ENCODE measurements around the gene CALHM1.

CALHM1 gene

DNA sequence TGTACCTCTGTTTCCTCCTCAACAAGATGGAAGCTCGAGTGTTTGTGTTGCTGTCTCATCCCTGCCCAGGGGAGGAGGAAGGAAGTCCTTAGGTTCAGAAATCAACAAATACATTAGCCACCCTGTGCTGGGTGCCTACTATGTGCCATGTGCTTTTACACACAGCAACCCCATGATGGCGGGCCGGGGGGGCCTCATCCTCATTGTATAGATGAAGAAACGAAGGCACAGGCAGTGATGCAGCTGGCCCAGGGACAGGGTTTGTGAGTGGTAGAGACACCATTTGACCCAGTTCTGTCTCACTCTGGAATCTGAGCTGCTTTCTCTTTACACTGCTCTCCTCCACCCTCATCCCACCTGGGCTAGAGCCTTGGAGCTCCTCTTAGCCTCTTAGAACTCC is 4.7 kb downstream of the CALHM1 start:
- DNase-seq, result no peak

DNA sequence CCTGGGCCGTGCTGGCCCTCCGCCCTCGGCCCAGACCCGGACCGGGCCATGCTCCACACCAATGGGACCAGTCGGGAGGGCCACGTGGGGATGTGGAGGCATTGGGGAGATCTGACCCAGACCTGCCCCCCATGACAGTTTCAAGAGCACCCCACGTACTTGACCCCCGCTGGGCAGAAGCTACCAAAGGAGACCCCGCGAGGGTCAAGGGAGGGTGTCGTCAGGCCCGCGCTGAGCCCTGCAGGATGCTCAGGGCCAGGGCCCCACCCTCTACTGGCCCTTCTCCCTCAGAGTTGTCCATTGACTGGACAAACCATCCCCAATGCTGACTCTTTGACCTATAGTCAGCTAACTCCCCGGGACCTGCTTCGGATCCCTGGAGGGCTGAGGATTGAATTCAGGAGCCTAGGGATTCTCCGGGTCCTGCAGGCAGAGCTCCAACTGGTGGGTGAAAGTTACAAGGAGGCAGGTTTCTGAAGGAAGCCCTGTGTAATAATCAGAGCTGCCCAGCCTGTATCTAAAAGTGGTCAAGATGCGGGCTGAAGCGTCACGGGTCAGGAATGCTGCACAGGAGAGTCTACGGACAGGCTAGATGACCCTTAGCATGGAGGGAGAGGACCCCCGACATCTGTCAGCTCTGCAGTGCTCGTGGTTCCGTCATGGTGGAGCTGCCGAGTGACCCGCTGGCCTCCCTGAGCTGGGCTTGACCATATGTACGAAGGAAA is 6.0 kb downstream of the CALHM1 start:
- no peak for DNase-seq

GRCh38 chr10:103451831-103452505 is 6.7 kb downstream of the CALHM1 start, which contains the start of gene CALHM2:
CALHM2 (minus strand) TSS chr10:103452370; CDS start chr10:103449941, 2,429 bp downstream.
- peak in 4 of 5 donors; percentile 34 to 57 (median 40) for DNase-seq

DNA sequence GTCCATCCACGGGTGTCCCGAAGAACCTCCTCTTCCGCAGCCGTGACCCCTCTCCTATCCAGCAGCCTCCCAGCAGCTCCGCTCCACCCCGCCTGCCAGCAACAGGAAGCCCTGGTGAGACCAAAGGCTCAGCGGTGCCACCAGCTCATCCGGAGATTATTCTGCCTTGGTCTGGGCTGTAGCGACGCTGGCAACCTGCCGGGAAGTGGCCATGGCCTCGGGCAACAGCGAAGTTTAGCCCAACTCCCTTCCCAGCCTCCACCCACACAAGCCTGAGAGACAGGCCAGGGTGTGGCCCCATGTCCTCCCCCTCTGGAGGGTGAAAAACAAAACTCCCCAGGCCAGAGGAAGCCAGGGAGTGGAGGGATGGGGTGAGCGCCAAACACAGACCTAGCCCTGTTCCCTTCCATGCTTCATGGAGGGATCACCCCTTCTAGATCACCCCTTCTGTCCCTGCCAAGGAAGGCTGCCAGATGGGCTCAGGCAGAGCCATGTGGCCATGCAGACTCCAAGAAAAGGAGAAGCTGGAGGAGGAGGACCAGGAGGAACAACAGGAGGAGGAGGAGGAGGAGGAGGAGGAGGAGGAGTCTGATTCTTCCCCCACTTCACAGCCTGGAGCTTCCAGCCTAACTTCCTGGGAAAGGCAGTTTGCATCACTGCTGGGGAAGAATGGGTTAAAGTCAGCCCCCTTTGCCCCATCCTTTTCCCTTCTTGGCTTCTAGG is 7.4 kb downstream of the CALHM1 start:
- peak; percentile 27 to 68 (median 33) for DNase-seq

GRCh38 chr10:103450201-103450695 is 8.5 kb downstream of the CALHM1 start:
- no peak for DNase-seq

GRCh38 chr10:103449208-103450144 is 9.2 kb downstream of the CALHM1 start:
- DNase-seq, result no peak

- DNase-seq, result no peak
Observed at GRCh38 chr10:103448746-103449145, 10.0 kb downstream of the CALHM1 start.

DNA sequence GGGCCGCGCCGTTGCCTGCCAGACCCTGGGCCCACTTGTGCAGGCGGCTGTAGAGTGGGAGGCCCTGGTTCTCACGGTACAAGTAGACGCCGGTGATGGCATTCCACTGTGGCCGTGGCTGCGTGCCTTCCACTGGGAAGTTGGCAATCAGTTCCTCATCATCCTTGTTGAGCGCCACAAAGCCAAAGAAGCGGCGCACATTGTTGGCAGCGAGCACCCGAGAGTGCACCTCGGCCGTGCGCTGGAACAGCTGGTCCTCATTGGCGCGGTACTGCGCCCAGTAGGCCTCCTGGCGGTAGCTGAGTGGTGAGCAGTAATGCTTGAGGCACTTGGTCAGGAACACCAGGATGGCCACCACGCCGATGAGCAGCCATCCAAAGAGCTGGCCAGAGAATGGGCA is 11.5 kb downstream of the CALHM1 start:
- DNase-seq, result no peak

DNA sequence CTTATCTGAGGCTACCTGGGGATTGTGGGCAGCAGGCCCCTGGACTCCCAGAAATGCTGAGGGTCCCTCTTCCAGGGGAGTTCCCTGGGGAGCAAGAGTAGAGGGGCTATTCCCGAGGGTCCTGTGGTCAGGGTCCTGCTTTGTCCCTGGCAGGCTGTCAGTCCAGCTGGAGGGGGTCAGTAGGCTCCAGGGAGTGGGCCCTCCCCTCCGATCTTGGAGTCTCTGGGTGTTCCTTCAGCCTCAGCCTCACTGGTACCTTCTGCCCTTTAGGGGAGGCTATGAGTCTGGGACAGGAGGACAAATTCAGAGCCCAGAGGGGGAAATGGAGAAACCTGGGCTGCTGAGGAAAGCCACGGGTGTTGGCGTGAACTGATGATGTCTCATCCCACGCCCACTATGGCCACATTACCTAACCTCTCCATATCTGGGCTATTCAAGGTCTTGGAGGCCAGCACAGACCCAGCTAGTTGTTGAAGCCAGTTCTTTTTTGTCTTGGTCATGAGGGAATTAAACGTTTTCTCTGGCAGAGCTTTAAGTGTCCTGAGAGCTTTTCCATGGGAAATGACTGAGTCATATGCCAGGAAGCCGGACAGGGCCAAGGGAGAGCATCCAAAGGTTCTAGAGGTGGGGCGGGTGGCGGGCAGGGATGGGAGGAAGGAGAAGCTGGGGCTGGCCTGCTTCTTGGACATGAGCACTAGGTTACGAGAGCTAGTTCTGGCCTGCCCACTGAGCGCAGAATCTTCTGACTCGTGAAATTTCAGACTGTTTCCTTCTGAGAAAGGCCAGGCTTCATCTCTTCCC is 12.7 kb downstream of the CALHM1 start:
- DNase-seq, result no peak

DNA sequence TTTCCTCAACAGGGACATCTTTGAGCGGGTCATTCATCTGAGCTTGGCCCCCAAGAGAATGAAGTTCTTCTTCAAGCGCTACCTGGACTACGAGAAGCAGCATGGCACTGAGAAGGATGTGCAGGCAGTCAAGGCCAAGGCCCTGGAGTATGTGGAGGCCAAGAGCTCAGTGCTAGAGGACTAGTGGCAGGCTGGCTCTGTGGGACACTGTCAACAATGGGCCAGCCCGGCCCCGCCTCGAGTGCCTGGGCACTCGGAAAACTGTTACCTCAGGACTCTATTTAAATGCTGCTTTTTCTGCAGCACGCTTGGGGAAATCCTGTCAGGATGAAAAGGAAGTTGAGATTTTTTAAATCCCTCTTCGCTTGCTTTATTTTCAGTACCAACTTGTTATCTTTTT is 13.3 kb downstream of the CALHM1 start:
- no peak for DNase-seq

DNA sequence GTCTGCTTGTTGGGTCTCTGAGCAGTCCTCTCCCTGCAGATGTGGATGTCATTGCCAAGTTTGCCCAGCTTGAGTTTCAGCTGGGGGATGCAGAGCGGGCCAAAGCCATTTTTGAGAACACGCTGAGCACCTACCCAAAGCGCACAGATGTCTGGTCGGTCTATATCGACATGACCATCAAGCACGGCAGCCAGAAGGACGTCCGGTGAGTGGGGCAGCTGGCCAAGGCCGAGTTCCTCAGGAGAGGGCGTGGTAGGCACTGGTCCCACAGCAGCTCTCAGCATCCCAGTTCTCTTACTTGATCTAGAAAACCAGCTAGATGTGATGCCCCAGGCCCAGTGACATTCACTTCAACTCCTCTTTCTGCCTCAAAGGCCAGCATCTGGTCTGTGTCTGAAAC is 14.2 kb downstream of the CALHM1 start:
- no peak for DNase-seq

- DNase-seq, result no peak
Observed at GRCh38 chr10:103443475-103444185, 15.1 kb downstream of the CALHM1 start.

- DNase-seq, result no peak
Observed at GRCh38 chr10:103442031-103442461, 16.7 kb downstream of the CALHM1 start.

GRCh38 chr10:103441611-103442010 is 17.1 kb downstream of the CALHM1 start:
- DNase-seq, result no peak

GRCh38 chr10:103441206-103441605 is 17.5 kb downstream of the CALHM1 start:
- DNase-seq, result no peak

DNA sequence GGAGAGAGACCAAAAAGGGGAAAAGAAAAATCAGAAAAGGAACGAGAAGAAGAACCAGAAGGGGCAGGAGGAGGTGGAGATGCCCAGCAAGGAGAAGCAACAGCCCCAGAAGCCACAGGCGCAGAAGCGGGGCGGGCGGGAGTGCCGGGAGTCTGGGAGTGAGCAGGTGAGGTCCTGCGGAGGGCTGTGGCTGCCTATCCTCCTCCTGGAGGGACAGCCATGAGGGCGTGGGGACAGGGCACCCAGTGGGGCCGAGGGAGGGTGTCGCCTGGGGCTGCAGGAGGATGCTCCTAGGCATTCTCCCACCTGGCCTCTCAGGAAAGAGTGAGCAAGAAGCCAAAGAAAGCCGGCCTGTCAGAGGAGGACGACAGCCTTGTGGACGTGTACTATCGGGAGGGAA is 18.3 kb downstream of the CALHM1 start:
- DNase-seq, result no peak

DNA sequence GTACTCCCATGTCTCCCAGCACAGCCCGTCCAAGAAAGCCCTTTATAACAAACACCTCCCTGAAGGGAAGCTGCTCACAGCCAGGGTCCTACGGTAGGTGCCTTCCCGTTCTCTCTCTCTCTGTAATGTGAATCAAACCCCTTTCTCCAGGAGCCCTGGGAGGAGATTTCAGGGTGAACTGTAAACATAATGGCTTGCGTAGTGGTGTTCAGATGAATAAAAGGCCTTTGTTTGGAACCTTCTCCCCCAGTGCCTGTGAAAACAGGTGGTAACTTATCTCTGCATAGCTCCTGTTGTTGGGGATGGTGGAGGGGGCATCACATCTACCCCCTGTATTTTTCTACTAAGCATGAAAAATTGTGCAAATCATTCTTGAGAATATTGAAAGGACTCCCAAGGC is 18.9 kb downstream of the CALHM1 start:
- no peak for DNase-seq

DNA sequence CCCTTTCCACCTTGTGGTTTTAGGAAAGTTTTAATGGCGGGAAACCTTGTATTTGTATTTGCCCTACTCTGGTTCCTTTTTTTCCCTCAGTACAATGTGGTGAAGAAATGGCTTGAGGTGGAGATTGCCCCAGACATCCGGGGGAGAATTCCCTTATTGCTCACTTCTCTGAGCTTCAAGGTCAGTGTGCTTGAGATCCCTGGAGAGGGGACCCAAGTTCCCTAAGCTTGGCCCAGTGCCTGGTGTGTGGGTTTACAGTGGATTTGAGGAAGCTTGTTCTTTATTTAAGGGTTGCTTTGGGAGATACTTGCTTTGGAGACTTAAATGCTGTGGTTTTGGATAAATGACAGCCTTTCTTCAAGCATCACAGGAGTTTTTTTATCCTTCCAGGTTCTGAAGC is 24.8 kb downstream of the CALHM1 start:
- no peak for DNase-seq

GRCh38 chr10:103431902-103432301 is 26.8 kb downstream of the CALHM1 start:
- no peak for DNase-seq

GRCh38 chr10:103429647-103430046 is 29.1 kb downstream of the CALHM1 start:
- DNase-seq, result peak in 1 of 5 donors; percentile 63

Data from T-helper 1 cell (primary cell).